CD4-positive, alpha-beta T cell treated with Interleukin-12 subunit alpha and Interleukin-12 subunit beta, for 1 hour (primary cell): ENCODE data around the gene PAFAH1B1.
"Not testable (repeated sequence)": the region's sequence is repeated elsewhere in the genome, so short reads cannot be mapped to it uniquely, and the experiment has no call there.

ENCODE experiments used
- DNase-seq: peaks from one replicate; pipeline ENCODE4 v3.0.0-alpha.2; 2020

Gene PAFAH1B1

DNA sequence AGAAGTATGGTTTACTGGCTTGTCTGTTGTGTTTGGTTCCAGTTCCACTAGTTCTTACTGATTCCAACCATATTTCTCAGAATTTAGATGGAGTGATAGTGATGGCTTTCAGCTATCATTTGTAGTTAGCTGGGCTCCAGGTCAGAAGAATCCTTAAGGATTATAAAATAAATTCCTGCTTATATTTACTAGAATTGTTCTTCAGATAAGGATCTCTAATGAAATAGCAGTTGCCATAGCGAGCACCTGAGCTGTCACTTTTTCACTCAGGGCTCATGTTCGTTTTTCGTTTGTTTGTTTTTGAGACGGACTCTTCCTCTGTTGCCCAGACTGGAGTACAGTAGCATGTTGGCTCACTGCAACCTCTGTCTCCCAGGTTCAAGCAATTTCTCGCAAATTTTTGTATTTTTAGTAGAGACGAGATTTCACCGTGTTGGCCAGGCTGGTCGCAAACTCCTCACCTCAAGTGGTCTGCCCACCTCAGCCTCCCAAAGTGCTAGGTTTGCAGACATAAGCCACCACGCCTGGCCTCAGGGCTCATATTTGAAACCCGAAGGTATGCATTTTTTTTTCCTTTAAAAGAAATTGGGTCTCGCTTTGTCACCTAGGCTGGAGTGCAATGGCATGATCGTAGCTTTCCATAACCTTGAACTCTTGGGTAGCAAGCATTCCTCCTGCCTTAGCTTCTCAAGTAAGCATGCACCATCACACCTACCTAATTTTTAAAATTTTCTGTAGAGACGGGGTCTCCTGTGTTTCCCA lies 42.9 kb downstream of the PAFAH1B1 start:
- no peak for DNase-seq

DNA sequence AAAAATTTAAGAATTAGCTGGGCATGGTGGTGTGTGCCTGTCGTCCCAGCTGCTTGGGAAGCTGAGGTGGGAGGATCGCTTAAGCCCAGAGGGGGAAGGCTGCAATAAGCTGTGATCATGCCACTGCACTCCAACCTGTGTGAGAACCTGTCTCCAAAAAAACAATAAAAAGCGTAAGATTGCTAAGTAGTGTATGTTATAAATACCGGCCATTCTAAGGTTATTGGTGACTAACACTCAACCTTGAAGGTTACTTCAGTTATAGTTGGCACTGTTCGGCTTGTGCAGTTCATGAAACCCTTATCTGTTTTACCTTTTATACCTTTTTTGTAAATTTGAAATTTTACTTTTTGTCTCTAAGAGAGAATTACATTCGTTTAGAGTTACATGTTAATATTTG lies 44.0 kb downstream of the PAFAH1B1 start:
- no peak for DNase-seq

DNA sequence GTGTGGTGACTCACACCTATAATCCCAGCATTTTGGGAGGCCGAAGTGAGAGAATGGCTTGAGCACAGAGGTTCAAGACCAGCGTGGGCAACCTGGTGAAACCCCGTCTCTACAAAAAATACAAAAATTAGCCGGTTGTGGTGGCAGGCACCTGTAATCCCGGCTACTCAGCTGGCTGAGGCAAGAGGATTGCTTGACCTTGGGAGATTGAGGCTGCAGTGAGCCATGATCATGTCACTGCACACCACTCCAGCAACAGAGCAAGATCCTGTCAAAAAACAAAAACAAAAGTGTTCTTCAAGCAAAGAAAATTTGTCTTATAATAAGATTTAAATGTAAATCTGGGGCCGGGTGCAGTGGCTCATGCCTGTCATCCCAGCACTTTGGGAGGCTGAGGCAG lies 51.5 kb downstream of the PAFAH1B1 start:
- DNase-seq, result no peak

DNA sequence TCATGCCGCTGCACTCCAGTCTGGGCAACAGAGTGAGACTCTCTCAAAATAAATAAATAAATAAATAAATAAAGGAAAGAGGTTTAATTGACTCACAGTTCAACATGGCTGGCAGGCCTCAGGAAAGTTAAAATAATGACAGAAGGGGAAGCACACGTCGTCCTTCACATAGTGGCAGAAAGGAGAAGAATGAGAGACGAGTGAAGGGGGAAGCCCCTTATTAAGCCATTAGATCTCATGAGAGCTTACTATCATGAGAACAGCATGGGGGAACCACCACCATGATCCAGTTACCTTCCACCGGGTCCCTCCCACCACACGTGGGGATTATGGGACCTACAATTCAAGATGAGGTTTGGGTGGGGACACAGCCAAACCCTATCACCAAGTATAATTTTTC lies 54.5 kb downstream of the PAFAH1B1 start:
- DNase-seq, result no peak

DNA sequence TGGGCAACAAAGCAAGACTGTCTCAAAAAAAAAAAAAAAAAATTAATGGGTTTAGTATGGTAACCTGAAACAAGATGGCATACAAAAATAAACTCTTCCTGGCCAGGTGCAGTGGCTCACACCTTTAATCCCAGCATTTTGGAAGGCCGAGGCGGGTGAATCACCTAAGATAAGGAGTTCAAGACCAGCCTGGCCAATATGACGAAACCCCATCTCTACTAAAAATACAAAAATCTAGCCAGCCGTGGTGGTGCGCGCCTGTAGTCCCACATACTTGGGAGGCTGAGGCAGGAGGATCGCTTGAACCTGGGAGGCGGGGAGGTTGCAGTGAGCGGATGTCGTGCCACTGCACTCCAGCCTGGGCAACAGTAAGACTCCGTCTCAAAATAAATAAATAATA lies 55.7 kb downstream of the PAFAH1B1 start:
- no peak for DNase-seq

DNA sequence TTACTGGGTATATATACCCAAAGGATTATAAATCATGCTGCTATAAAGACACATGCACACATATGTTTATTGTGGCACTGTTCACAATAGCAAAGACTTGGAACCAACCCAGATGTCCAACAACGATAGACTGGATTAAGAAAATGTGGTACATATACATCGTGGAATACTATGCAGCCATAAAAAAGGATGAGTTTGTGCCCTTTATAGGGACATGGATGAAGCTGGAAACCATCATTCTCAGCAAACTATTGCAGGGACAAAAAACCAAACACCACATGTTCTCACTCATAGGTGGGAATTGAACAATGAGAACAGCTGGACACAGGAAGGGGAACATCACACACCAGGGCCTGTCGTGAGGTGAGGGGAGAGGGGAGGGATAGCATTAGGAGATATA lies 59.5 kb downstream of the PAFAH1B1 start:
- DNase-seq, result not testable (repeated sequence)

DNA sequence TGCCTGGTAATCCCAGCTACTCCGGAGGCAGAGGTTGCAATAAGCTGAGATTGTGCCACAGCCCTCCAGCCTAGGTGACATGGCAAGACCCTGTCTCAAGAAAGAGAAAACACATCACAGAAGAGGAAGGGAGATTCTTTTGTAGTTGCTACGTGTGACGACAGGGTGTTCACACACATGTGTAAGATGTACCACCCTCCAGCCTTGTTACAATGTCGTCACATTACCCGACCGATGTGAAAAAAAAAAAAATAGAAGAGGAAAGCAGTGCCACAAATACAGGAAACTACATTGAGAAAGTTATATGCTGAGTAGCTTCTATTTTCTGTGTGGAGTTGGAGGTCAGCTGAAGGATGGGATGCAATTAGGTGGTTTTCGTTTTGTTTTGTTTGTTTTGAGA lies 62.1 kb downstream of the PAFAH1B1 start:
- DNase-seq, result no peak

DNA sequence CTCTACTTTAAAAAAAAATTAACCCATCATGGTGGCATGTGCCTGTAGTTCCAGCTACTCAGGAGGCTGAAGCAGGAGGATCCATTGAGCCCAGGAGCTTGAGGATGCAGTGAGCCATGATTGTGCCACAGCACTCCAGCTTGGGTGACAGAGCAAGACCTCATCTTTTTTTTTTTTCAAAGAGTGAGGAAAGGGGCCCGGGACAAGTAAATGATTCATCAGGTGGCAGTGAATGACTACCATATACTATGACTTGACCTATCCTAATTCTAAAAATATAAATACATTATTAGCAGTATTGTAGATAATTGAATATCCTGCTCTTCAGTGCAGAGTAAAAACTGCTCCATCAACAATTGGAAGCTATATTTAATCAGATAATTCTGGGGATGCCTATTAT lies 62.8 kb downstream of the PAFAH1B1 start:
- no peak for DNase-seq

DNA sequence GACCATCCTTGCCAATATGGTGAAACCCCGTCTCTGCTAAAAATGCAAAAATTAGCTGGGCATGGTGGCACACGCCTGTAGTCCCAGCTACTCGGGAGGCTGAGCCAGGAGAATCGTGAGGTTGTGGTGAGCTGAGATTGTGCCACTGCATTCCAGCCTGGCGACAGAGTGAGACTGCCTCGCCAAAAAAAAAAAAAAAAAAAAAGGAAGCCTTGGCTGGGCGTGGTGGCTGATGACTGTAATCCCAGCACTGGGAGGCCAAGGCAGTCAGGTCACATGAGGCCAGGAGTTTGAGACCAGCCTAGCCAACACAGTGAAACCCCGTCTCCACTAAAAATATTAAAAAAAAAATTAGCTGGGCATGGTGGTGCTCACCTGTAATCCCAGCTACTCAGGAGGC lies 65.9 kb downstream of the PAFAH1B1 start:
- DNase-seq, result not testable (repeated sequence)

DNA sequence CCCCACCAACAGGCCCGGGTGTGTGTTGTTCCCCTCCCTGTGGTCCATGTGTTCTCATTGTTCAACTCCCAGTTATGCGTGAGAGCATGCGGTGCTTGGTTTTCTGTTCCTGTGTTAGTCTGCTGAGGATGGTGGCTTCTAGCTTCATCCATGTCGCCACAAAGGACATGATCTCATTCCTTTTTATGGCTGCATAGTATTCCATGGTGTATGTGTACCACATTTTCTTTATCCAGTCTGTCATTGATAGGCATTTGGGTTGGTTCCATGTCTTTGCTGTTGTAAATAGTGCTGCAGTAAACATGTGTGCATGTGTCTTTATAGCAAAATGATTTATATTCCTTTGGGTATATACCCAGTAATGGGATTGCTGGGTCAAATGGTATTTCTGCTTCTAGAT lies 67.0 kb downstream of the PAFAH1B1 start:
- not testable (repeated sequence) for DNase-seq

DNA sequence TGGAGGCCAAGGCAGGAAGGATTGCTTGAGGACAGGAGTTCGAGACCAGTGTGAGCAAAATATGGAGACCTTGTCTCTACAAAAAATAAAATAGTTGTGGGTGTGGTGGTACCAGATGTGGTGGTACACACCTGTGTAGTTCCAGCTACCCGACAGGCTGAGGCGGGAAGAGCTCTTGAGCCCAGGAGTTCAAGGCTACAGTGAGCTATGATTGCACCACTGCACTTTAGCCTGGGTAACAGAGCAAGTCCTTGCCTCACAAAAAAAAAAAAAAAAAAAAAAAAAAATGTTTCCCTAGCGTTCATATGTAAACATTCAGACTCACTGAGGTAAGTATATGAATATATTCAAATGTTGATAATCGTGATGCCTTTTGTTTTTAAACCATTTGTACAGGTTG lies 78.6 kb downstream of the PAFAH1B1 start:
- DNase-seq, result no peak

DNA sequence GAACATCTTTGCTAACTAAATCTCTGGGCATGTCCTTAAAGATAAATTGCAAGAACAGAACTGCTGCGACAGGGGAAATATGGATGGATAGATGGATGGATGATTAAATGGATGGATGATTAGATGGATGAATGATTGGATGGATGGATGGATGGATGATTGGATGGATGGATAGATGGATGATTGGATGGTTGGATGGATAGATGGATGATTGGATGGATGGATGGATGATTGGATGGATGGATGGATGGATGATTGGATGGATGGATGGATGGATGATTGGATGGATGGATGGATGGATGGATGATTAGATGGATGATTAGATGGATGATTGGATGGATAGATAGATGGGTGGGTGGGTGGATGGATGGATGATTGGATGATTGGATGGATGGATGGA lies 85.8 kb downstream of the PAFAH1B1 start:
- DNase-seq, result not testable (repeated sequence)

DNA sequence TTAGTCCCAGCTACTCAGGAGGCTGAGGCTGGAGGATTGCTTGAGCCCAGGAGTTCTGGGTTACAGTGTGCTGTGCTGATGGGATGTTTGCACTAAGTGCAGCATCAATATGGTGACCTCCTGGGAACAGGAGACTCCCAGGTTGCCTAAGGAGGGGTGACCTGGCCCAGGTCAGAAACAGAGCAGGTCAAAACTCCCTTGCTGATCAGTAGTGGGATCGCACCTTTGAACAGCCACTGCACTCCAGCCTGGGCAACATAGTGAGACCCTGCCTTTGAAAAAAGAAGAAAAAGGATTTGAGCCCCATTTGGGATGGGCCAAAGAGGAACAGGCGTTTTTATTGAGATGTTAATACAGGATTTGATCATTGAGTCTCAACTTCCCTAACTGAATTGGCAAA lies 87.5 kb downstream of the PAFAH1B1 start:
- DNase-seq, result no peak

DNA sequence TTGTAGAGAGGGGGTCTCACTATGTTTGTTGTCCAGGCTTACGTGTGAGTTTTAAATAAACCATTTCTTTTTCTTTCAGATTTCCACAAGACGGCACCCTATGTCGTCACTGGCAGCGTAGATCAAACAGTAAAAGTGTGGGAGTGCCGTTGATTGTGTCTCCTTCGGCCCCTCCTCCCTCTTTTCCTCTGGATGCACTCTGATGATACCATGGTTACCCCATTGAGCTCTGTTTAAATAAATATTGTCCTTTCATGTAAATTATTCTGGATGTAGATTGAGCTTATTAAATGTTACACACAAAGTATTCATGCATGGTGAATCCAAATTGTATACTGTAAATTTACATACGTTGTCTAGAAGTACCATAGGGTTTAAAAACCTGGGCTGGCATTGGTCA lies 88.2 kb downstream of the PAFAH1B1 start:
- no peak for DNase-seq

DNA sequence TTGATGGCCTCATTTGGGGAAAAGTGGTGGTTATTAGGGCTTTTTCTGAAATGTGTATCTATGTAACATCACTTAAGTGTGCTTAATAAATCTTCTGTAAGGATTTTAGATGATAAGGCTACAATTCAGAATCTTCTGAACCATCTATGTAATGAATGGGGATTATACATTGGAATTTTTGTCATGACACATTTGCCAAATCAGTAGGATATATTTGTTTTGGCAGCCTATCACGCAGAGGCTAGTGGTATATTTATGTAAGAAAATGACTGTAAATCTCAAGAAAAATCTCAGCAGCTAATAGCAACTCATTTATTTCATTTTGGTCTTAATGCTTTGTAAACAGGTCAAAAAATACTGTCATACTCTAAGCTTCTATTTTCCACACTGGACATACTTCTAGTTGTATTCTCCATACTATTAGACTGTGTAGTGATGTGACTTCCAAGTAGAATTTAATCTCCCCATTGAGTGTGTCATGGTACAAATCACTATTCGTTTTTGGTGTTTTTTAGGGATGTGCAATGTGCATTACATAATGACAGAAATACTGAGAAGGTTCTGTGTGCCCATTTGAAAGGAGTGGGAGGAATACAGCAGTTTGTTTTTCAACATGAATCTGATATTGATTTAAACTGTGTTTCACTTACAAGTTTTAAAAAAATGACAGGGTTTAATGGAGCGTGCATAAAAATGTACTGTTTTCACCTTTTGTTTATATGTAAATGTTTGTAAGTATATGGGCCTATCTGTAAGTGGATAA lies 88.9 kb downstream of the PAFAH1B1 start:
- DNase-seq, result no peak

DNA sequence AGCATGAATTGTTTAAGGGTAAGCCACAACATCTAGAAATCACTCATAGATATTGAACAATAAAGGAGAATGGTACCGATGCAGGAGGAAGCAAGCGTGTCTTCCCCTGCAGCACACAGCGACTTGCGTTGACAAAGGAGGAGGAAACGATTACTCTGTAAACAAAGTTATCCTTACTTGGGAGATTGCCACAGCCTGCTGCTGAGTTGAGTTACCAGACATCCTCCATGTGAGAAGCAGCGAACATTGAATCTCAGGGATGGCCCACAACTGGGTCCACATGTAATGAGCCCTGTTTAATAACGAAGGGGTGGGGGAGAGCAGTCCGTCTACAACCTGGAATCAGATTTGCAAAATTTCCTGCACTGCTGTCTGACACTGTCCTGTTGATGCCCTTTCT lies 90.5 kb downstream of the PAFAH1B1 start:
- DNase-seq, result no peak

DNA sequence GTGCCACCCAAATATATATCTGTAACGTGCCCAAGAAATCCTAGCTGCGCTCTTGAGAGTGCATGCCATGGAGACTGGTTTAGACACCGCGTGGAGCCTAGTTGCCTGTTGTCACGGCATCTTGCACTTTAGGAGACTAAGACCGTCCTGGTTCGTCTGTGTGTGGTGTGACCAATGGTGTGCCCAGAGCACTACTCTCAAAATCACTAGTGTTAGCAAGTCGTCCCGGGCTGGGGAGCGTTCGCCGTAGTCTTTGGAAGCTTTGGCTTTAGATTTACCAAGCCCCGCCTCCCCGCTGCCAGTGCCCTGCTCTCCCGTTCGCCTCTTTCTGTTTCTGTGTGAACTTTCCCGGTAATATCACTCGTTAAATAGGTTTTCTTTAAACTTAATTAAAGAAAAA lies 91.1 kb downstream of the PAFAH1B1 start:
- no peak for DNase-seq

DNA sequence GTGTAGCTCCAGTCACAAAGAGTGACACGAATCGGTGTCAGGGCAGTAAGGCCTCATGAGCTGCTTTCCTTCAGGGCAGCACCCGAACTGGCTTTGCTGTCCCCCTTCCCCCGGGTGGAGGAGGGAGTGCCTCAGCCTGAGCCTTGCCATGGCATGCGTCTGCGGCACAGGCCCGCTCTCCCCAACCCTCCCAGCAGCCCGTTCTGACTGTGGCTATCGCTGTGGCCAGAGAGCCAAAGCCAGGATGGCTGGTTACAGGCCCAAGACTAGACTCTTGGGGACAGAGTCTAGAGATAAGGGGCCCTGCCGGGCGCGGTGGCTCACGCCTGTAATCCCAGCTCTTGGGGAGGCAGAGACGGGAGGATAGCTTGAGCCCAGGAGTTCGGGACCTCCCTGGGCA lies 92.2 kb downstream of the PAFAH1B1 start:
- no peak for DNase-seq

DNA sequence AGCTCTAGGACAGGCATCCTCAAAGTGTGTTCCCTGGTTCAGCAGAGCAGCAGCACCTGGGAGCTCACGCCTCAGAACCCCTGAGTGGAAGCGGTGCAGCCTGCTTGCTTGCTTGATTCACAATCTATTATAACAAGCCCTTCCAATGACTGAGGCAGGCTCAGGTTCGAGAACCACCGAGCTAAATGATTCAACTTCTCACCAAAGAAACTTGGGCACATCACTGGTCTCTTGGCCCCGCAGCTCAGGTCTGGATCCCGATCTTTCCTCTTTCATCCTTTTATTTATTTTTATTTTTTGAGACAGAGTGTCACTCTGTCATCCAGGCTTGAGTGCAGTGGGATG lies 93.6 kb downstream of the PAFAH1B1 start:
- DNase-seq, result no peak

DNA sequence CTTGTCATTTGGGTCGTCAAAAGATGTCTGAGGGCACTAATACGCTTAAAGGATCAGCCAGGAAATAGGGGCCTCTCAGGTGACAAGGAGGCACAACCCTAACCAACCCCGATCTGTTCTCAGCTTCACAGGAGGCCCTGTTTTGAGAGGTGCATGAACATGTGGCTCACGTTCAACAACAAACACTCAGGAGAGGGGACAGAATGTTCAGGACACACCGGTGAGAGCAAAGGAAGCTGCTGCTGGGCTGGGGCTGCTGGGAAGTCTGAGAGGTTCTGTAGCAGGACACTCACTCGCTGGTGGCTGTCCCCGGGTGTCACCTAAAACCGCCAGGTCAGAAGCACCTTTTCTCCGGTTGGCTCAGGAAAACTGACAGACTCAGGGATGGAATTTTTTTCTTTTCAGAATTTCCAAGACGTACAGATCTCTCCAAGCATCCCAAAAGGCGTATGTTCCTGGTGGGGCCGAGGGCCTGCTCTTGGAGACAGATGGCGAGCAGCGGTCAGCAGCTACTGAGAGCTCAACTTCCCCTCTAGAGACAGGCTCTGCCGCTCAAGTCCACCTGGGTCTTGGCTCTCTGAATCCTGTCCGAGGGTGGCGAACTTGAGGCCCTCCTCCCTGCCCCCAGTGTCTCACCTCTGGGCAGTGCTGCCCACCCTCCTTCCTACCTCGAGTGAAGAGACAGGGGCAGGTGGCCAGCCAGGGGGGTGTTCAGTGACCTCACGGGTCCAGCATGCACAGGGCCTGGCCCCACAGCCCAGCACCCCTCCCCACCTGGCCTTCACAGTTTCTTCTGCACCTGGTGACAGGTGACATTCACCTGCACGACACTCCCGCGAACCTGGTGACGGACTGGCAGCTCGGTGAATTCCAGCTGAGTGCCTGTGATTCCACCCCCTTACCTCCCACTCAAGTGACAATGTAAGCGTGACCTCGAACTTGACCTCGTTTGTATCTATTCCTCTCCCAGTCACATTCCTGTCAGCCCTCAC lies 95.2 kb downstream of the PAFAH1B1 start:
- no peak for DNase-seq

DNA sequence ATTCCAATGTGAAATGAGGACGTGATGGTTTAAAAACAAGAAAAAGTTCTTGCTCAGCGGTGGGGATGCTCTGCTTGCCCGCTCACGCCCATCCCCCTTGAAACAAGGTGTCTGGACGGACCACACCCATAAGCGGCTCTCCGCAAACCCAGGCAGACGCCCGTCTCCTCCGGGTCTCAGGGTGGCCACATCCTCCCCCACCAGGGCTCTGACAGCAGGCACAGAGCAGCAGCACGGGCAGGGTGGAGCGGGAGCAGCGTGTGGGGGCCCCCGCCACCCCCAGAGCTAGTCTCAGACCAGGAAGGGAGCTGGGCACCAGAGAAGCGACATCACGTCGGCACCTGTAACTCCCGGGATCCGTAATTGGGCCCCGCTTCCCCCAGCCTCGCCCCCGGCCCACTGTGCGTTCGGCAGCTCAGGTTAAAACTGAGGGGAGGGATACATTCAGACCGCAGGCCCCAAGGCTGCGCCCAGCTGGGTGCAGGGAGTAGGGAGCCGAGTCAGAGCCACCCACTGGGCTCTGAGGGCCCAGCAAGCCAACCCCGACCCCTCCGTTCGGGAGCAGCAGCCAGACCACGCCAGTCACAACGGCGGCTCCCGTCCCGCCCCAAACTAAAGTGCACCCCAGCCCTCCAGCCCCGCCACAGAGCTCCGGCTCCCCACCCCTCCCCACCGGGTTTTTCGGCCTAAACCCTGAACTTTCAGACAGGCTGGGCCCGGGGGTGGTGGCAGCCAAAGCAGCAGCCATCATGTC lies 96.1 kb downstream of the PAFAH1B1 start:
- DNase-seq, result peak; percentile 61

DNA sequence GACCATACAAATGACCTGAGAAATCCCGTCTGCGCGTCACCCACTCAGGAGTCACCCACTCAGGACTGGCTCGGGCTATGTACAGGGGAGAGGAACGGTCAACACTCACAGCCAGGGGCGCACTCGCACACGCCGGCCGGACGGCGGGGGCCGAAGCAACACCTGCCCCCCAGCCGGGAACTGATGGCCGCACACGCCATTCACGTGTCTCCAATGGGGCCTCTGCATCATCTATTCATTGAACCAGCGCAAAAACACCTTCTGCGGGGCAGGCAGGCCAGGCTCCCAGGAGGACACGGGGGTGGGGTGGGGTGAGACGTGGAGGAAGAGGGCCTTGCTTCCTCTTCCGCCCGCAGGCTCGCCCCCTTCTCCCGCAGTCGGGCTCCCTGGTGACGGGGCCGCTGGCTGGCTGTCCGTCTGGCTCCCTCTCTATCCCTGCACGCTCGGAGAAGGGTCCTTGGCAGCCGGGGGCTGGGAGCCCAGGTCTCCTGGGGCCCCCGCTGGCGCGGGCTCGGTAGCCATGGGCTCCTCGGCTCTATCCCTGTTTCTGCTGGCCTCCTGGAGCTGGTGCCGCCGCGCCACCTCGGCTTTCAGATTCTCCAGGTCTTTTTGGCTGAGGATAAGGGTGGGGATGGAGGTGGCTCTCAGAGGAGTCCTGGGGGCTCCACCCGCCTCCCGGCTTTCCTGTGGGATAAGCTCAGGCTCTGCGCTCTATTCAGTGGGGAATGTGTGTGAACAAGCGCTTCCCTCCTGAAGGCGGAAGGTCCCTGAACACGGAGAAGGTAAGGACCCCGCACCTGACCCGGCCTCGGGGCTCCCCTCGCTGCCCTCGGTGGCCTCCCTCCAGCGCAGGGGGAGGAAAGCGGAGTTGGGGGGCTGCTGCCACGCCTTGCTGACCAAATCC lies 97.0 kb downstream of the PAFAH1B1 start:
- DNase-seq, result no peak
